A549 (cell line): ENCODE results near the gene CTPS2. TPM values are rescaled to one million over a fixed set of nuclear protein-coding genes. Genes with fewer than 3 reads are reported as not detected.

Source experiments
- ATAC-seq, 2 experiments: fragments of 200-7000 bp in 1 of 2; fragments of >200 bp in 1 of 2; cut with Nextera tagmentation in 1 of 2; cut with Tn5 transposase in 1 of 2; 3 replicates each; pipeline versions ENCODE4 v1.8.0 to v1.9.1; 2018 to 2020; ENCODE audit warnings: mild to moderate bottlenecking in 1 of 2, moderate library complexity in 1 of 2
- CTCF ChIA-PET: fragments of 300-600 bp; sonication (Branson Sonifier 250); formaldehyde crosslinking; extraction: SDS; loops from one replicate; lab custom pipeline; 2021; ENCODE audit warnings: antibody characterized with exemption, inconsistent platforms; lab: Yijun Ruan, JAX
- POLR2A ChIA-PET: fragments of 350-600 bp; formaldehyde crosslinking; extraction: SDS; loops from one replicate; lab custom pipeline; 2021; ENCODE audit warnings: antibody characterized with exemption, inconsistent platforms; lab: Yijun Ruan, JAX
- DNase-seq, 2 experiments: peaks; one replicate each; pipeline versions ENCODE4 v3.0.0 to v3.0.0-alpha.2; 2011 to 2016; ENCODE audit warnings: low read depth in 1 of 2, low spot score in 1 of 2
- FAIRE-seq: peaks from 2 replicates; lab custom pipeline; 2011; peaks lifted over from hg19 to GRCh38; lab: Jason Lieb, UNC
- H3K27ac ChIP-seq, 2 experiments: fragments of >200 bp; sonication (Bioruptor Twin); formaldehyde crosslinking; 3 replicates each; pipeline ENCODE4 v1.5.1; 2016 to 2017
- H3K4me1 ChIP-seq: fragments of >200 bp; sonication (Bioruptor Twin); formaldehyde crosslinking; 3 replicates; pipeline ENCODE4 v1.6.1; 2016
- H3K4me2 ChIP-seq: fragments of >200 bp; sonication (Bioruptor Twin); formaldehyde crosslinking; 3 replicates; pipeline ENCODE4 v1.6.1; 2016
- H3K4me3 ChIP-seq: fragments of >200 bp; sonication (Bioruptor Twin); formaldehyde crosslinking; 3 replicates; pipeline ENCODE4 v1.5.1; 2016
- H3K9me3 ChIP-seq: fragments of >200 bp; sonication (Bioruptor Twin); formaldehyde crosslinking; 3 replicates; pipeline ENCODE4 v1.6.1; 2016
- ATOH8 ChIP-seq: fragments of 250-450 bp; sonication (Bioruptor Pico); IDR thresholded peaks from 2 replicates; pipeline ENCODE4 v1.5.0; 2020; ENCODE audit warnings: low read depth, mild to moderate bottlenecking, moderate library complexity
- BHLHE40 ChIP-seq: IDR thresholded peaks from 2 replicates; pipeline ENCODE4 v1.6.1; 2012; ENCODE audit warnings: low read depth, low read length, inconsistent platforms
- CBX2 ChIP-seq: fragments of 200-600 bp; sonication (generic); IDR thresholded peaks from 2 replicates; pipeline ENCODE4 v1.6.1; 2016; ENCODE audit warnings: low read depth, mild to moderate bottlenecking, borderline replicate concordance
- CHD2 ChIP-seq: fragments of 150-350 bp; IDR thresholded peaks from 2 replicates; pipeline ENCODE4 v1.6.1; 2014; ENCODE audit warnings: low read length; ENCODE audit not compliant: partially characterized antibody
- CHD4 ChIP-seq: fragments of 200-600 bp; sonication (generic); IDR thresholded peaks from 2 replicates; pipeline ENCODE4 v1.6.1; 2016; ENCODE audit warnings: antibody characterized with exemption, mild to moderate bottlenecking, borderline replicate concordance
- EP300 ChIP-seq, 2 experiments: fragments of >200 bp; sonication (Bioruptor Twin); formaldehyde crosslinking; IDR thresholded peaks; 2 replicates in 1 of 2; 3 replicates in 1 of 2; pipeline ENCODE4 v1.6.1; 2016 to 2017
- ESRRA ChIP-seq: fragments of 150-350 bp; IDR thresholded peaks from 2 replicates; pipeline ENCODE4 v1.6.1; 2014; ENCODE audit warnings: mild to moderate bottlenecking, low read length, borderline replicate concordance
- FOXS1 ChIP-seq: fragments of 250-450 bp; sonication (Bioruptor Pico); IDR thresholded peaks from 2 replicates; pipeline ENCODE4 v1.5.0; 2020; ENCODE audit warnings: mild to moderate bottlenecking, moderate library complexity
- GATA3 ChIP-seq: IDR thresholded peaks from 2 replicates; pipeline ENCODE4 v1.6.1; 2012; ENCODE audit warnings: borderline replicate concordance
- HDAC2 ChIP-seq: fragments of 200-600 bp; sonication (generic); IDR thresholded peaks from 2 replicates; pipeline ENCODE4 v1.6.1; 2016
- HMGXB4 ChIP-seq: fragments of 250-450 bp; sonication (Bioruptor Pico); IDR thresholded peaks from 2 replicates; pipeline ENCODE4 v1.5.0; 2021; ENCODE audit warnings: mild to moderate bottlenecking, moderate library complexity, borderline replicate concordance
- HOXA7 ChIP-seq: fragments of 250-450 bp; sonication (Bioruptor Pico); IDR thresholded peaks from 2 replicates; pipeline ENCODE4 v1.5.0; 2020; ENCODE audit warnings: mild to moderate bottlenecking, moderate library complexity
- JUN ChIP-seq, 2 experiments: fragments of >200 bp; sonication (Bioruptor Twin); formaldehyde crosslinking; IDR thresholded peaks; 2 replicates in 1 of 2; 3 replicates in 1 of 2; pipeline ENCODE4 v1.6.1; 2016 to 2017
- KDM5A ChIP-seq: fragments of 200-600 bp; sonication (generic); IDR thresholded peaks from 2 replicates; pipeline ENCODE4 v1.6.1; 2016; ENCODE audit warnings: antibody characterized with exemption, mild to moderate bottlenecking
- MAZ ChIP-seq: fragments of 150-350 bp; IDR thresholded peaks from 2 replicates; pipeline ENCODE4 v1.6.1; 2014; ENCODE audit warnings: antibody characterized with exemption, low read depth, low read length, borderline replicate concordance
- NFE2L2 ChIP-seq: fragments of 150-350 bp; conservative IDR thresholded peaks from 2 replicates; pipeline ENCODE4 v1.6.1; 2014; ENCODE audit warnings: low read length
- NPAS2 ChIP-seq: fragments of 250-450 bp; sonication (Bioruptor Pico); IDR thresholded peaks from 2 replicates; pipeline ENCODE4 v1.8.0; 2022; ENCODE audit warnings: mild to moderate bottlenecking, moderate library complexity, borderline replicate concordance
- PBX3 ChIP-seq: IDR thresholded peaks from 2 replicates; pipeline ENCODE4 v1.6.1; 2012
- POLR2A ChIP-seq: IDR thresholded peaks from 2 replicates; pipeline ENCODE4 v1.6.1; 2012; ENCODE audit warnings: mild to moderate bottlenecking, low read length
- RAD21 ChIP-seq, 2 experiments: fragments of >200 bp in 1 of 2; sonication (Bioruptor Twin) in 1 of 2; formaldehyde crosslinking in 1 of 2; IDR thresholded peaks in 1 of 2; conservative IDR thresholded peaks in 1 of 2; 2 replicates in 1 of 2; 3 replicates in 1 of 2; pipeline ENCODE4 v1.6.1; 2012 to 2018; ENCODE audit warnings: inconsistent platforms in 1 of 2
- RFX5 ChIP-seq: fragments of 450-650 bp; IDR thresholded peaks from 2 replicates; pipeline ENCODE4 v1.7.1; 2014; ENCODE audit warnings: antibody characterized with exemption, mild to moderate bottlenecking, moderate library complexity
- SMC3 ChIP-seq: fragments of >200 bp; sonication (Bioruptor Twin); formaldehyde crosslinking; IDR thresholded peaks from 3 replicates; pipeline ENCODE4 v1.6.1; 2018; ENCODE audit warnings: inconsistent platforms
- TFCP2L1 ChIP-seq: fragments of 250-450 bp; sonication (Bioruptor Pico); IDR thresholded peaks from 2 replicates; pipeline ENCODE4 v1.5.0; 2021; ENCODE audit warnings: mild to moderate bottlenecking
- ZFP36 ChIP-seq: fragments of 450-650 bp; IDR thresholded peaks from 2 replicates; pipeline ENCODE4 v1.6.1; 2014; ENCODE audit warnings: borderline replicate concordance; ENCODE audit not compliant: partially characterized antibody
- WGBS: methylation state at CpG from one replicate; pipeline ENCODE4 v1.1.6; 2017; ENCODE audit errors: missing lambda C conversion rate; 5-methylcytosine and 5-hydroxymethylcytosine counted together
- polyA plus RNA-seq, 4 experiments: library from polyadenylated mRNA; depleted of rRNA in 3 of 4; stranded (reverse); fragments of >200 nt; fragmentation: RNase III in 1 of 4; extraction: RNeasy Plus Mini Kit Qiagen cat#74134 plus additional on column Dnase treatment in 1 of 4; gene quantifications; 2 replicates in 3 of 4; 3 replicates in 1 of 4; pipeline ENCODE4 v1.2.3, GENCODE V29; 2011 to 2017
- TF ChIP-seq, protein P1 (sequence below): fragments of 150-350 bp; IDR thresholded peaks from 2 replicates; pipeline ENCODE4 v1.6.1; 2014; ENCODE audit warnings: low read depth, mild to moderate bottlenecking, low read length
- TF ChIP-seq, protein P2 (sequence below): fragments of >200 bp; sonication (Bioruptor Twin); formaldehyde crosslinking; IDR thresholded peaks from 3 replicates; pipeline ENCODE4 v1.6.1; 2016
- TF ChIP-seq, protein P3 (sequence below): fragments of >200 bp; sonication (Bioruptor Twin); formaldehyde crosslinking; IDR thresholded peaks from 2 replicates; pipeline ENCODE4 v1.6.1; 2016

CTPS2 gene
- polyA plus RNA-seq, 2 of the 4 experiments (the other 2 are of a cell fraction): 11.1 to 18.5 TPM

DNA sequence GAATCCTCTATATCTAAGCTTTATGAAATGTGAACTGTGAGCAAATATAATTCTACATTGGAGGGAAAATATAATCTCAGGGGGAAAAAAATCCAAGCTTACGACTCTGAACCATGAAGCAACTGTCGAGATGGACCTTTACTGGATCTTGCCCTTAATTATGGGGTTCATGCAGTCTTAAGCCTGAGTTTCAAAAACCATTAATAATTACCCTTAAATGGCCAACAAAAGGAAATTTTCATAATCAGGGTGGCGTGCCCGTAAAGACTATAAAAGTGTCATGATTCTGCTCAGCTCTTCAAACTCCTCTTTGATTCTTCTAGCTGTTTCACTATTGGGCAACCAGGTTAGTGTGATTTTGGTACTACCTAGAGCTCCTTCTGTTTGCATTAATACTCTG is 62.6 kb downstream of the CTPS2 start, which contains the start of gene S100G:
Gene S100G (plus strand): TSS at position 301 of the 400 bp plus-strand sequence. CDS start 849 bp downstream, outside the sequence.
- ChIA-PET CTCF (interaction anchor here (1.9 kb wide), 1 partner anchor 15 kb away, joined by 5 read pairs; no protein-coding TSS in a partner anchor), POLR2A (no interaction called here)
- Histone ChIP-seq H3K4me1 (no peaks in the 10 kb centered on the region), H3K9me3 (no peaks in the 10 kb centered on the region), H3K4me3 (no peak within 1 kb of the TSS), H3K27ac (no peak within 1 kb of the TSS), H3K4me2 (no peak within 1 kb of the TSS)
- DNase-seq (no peak), ATAC-seq (no peak), FAIRE-seq (no peak)
- WGBS: 98% methylated on average over 4 of the region's 4 CpGs
- TF ChIP-seq NFE2L2 (no peak), CBX2 (no peak), ATOH8 (CRISPR knock-in tag) (no peak), ZFP36 (no peak), POLR2A (no peak), NPAS2 (CRISPR knock-in tag) (no peak)

GRCh38 chrX:16646366-16647138 is 65.9 kb downstream of the CTPS2 start:
- CTCF ChIA-PET: no interaction called here
- H3K9me3 ChIP-seq: no peaks in the 10 kb centered on the region
- H3K4me2 ChIP-seq: no peak overlapping the region
- no peak overlapping the region for H3K4me3 ChIP-seq
- FAIRE-seq (no peak), DNase-seq (no peak), ATAC-seq (no peak)
- WGBS: 80% methylated on average over 4 of the region's 4 CpGs
- no peaks in the 10 kb centered on the region for H3K4me1 ChIP-seq
- POLR2A ChIA-PET: no interaction called here
- TF ChIP-seq EP300 (IDR thresholded peaks at IDR 0.05): no peak
- TF ChIP-seq, protein P1, sequence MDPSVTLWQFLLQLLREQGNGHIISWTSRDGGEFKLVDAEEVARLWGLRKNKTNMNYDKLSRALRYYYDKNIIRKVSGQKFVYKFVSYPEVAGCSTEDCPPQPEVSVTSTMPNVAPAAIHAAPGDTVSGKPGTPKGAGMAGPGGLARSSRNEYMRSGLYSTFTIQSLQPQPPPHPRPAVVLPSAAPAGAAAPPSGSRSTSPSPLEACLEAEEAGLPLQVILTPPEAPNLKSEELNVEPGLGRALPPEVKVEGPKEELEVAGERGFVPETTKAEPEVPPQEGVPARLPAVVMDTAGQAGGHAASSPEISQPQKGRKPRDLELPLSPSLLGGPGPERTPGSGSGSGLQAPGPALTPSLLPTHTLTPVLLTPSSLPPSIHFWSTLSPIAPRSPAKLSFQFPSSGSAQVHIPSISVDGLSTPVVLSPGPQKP: no peak
- no peak for TF ChIP-seq HMGXB4 (CRISPR knock-in tag)
- no peak for TF ChIP-seq HDAC2
- no peak for TF ChIP-seq ZFP36
- TF ChIP-seq ESRRA: no peak
- no peak for TF ChIP-seq FOXS1
- TF ChIP-seq, protein P2, sequence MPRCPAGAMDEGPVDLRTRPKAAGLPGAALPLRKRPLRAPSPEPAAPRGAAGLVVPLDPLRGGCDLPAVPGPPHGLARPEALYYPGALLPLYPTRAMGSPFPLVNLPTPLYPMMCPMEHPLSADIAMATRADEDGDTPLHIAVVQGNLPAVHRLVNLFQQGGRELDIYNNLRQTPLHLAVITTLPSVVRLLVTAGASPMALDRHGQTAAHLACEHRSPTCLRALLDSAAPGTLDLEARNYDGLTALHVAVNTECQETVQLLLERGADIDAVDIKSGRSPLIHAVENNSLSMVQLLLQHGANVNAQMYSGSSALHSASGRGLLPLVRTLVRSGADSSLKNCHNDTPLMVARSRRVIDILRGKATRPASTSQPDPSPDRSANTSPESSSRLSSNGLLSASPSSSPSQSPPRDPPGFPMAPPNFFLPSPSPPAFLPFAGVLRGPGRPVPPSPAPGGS: no peak
- no peak for TF ChIP-seq TFCP2L1
- TF ChIP-seq CHD4: no peak
- TF ChIP-seq HOXA7 (CRISPR knock-in tag): no peak
- no peak for TF ChIP-seq MAZ
- TF ChIP-seq GATA3: no peak
- no peak overlapping the region for H3K27ac ChIP-seq

DNA sequence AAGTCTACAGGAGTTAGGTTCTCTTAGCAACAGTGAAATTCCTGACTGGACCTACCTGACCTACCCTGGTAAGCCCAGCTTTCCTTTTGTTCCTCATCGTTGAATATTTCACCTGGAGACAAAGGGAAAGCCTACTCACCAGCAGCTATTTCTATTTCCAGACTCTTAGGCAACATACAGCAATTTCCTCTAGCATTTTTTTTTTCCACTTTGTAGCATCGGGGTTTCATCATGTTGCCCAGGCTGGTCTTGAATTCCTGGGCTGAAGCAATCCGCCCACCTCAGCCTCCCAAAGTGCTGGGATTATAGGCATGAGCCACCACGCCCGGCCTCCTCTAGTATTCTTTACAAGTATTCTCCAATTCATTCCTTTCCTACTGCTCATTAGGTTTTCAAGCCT is 69.3 kb downstream of the CTPS2 start:
- no peak for ATAC-seq
- WGBS: 88% methylated on average over 5 of the region's 5 CpGs
- no peaks in the 10 kb centered on the region for H3K9me3 ChIP-seq
- H3K4me2 ChIP-seq: no peak overlapping the region
- no peak overlapping the region for H3K4me3 ChIP-seq
- CTCF ChIA-PET: interaction anchor here (0.6 kb wide), 1 partner anchor 1696 kb away, joined by 3 read pairs; no protein-coding TSS in a partner anchor
- H3K4me1 ChIP-seq: no peaks in the 10 kb centered on the region
- no peak overlapping the region for H3K27ac ChIP-seq
- no peak for FAIRE-seq
- DNase-seq: no peak
- POLR2A ChIA-PET: no interaction called here
- TF ChIP-seq NFE2L2 (no peak), JUN (IDR thresholded peaks at IDR 0.05) (no peak), BHLHE40 (no peak), PBX3 (no peak), HDAC2 (no peak), KDM5A (no peak), RAD21 (conservative IDR thresholded peaks at IDR 0.05 in 1 of 2, IDR thresholded peaks at IDR 0.05 in 1 of 2) (no peak), TFCP2L1 (no peak), CBX2 (no peak), SMC3 (no peak), RFX5 (no peak), CHD2 (no peak)
- TF ChIP-seq, protein P2: no peak
- TF ChIP-seq, protein P3, sequence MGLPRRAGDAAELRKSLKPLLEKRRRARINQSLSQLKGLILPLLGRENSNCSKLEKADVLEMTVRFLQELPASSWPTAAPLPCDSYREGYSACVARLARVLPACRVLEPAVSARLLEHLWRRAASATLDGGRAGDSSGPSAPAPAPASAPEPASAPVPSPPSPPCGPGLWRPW: no peak
